ENCODE data around the gene ANKRD52.
"Not testable (repeated sequence)": the region's sequence is repeated elsewhere in the genome, so short reads cannot be mapped to it uniquely, and the experiment has no call there.

The ANKRD52 gene

GRCh38 chr12:56258068-56258819 lies at the start of gene ANKRD52:
TSS of gene ANKRD52 (minus strand) at chr12:56258384. CDS start at chr12:56258269, 115 bp downstream.
- peak; percentile 89 for DNase-seq

DNA sequence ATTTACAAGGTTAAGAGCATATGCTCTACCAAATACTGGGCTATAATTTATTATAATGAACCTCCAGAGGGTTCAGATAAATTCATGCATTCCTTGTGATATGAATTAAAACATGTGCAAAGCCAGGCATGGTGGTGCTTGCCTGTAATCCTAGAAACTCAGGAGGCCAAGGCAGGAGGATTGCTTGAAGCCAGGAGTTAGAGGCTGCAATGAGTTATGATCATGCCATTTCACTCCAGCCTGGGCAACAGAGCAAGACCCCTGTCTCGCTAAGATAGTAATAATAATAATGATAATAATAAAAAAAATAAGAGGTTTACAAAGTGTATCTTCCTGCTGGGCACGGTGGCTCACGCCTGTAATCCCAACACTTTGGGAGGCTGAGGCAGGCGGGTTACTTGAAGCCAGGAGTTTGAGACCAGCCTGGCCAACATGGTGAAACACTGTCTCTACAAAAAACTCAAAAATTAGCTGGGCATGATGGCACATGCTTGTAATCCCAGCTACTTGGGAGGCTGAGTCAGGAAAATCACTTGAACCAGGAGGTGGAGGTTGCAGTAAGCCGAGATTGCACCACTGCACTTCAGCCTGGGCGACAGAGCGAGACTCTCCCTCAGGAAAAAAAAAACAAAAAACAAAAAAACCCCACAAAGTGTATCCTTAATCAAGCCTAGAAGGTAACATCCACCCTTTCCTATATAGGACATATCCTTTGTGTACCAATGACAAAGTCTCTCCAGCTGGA lies 49.2 kb upstream of the ANKRD52 start:
- no peak for DNase-seq

DNA sequence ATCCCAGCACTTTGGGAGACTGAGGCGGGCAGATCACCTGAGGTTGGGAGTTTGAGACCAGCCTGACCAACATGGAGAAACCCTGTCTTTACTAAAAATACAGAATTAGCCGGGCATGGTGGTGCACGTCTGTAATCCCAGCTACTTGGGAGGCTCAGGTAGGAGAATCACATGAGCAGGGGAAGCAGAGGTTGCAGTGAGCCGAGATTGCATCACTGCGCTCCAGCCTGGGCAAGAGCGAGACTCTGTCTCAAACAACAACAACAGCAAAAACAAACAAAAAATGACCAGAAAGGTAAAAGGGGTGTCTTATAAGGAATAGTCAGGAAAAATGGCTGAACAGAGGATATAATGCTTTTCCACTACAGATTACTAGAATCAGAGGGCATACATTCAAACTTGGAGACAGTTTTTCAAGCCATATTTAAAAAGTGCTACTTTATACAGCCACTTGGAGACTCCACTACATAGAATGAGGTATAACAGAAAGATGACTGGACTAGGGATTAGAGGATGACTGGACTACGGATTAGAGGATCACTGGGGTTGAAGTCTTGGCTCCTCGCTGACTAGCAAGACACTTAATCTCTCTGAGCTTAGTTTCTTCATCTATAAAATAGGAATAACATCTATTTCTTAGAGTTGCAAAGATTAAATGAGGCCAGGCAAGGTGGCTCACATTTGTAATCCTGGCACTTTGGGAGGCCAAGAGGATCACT lies 46.8 kb upstream of the ANKRD52 start:
- DNase-seq: no peak

DNA sequence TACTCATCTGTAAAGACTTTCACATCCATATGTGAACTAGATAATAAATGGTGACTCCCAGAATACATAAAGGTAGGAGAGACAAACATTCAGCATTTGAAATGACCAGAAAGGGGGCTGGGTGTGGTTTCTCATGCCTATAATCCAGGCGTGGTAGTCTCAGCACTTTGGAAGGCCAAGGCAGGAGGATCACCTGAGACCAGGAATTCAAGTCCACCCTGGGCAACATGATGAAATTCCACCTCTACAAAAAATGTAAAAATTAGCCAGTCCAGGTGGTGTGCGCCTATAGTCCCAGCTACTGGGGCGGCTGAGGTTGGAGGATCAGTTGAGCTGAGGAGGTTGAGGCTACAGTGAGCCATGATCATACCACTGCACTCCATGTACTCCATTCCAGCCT lies 46.1 kb upstream of the ANKRD52 start:
- no peak for DNase-seq

- no peak for DNase-seq
Observed at GRCh38 chr12:56300644-56301464, 42.7 kb upstream of the ANKRD52 start.

DNA sequence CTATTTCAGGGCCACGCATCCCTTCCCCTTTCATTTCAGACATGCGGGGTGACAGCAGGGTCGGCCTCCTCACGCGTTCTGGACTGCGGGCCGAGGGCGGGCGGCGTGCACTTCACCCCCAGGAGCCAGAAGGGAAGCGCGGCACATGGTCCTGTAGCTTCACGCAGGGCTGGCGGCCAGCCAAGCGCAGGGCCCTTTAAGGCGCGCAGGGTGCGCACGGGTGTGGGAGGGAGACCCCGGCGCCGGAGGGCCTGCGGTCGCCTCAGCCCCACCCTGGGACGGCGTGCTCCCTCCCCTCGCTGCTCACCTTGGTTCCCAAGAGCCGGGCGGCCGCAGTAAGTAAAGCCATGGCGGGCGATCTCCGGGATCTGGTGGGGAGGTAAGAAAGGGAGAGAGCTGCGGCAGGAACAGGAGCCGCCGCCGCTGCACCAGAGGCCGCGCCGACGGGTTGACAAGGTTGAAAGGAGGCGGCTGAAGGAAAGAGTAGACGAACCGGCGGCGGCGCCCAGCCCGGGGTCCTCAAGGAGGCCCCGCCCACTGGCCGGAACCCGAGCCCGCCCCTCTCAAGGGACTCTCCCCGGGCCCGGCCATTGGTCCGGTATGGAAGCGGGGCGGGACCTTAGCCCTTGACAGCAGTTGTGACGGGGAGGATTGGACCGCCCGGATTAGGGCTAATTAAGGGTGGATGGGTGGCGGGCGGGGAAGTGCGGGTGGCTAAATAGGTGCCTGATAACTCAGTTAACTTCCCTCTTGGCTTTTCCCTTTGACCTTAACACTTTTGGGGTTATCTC lies 41.9 kb upstream of the ANKRD52 start, which contains the start of gene CS:
CS (minus strand) TSS at position 478 of the 791 bp plus-strand sequence; CDS start at position 349, 129 bp downstream.
- DNase-seq: peak; percentile 98

- no peak for DNase-seq
Observed at GRCh38 chr12:56299308-56299852, 41.2 kb upstream of the ANKRD52 start.

GRCh38 chr12:56298828-56299227 lies 40.6 kb upstream of the ANKRD52 start:
- DNase-seq: no peak

GRCh38 chr12:56297400-56297799 lies 39.2 kb upstream of the ANKRD52 start:
- DNase-seq: no peak

GRCh38 chr12:56296295-56296694 lies 38.1 kb upstream of the ANKRD52 start:
- no peak for DNase-seq

DNA sequence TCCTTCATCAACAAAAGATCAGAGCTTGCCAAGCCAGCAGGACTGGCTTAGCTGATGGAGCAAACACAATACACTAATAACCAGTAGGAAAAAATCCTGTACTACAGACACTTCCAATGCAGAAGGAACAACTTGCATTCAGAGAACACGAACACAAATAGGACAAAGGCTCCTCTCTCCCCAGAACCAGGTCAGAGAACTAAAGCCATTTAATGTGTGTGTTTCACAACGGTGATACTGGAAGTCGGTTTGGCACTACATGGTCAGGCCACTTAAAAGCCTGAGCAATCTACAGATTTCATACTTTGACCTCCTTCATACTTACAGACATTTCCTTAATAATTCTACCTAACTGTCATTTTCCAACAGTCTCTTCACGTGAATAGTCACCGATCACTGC lies 35.6 kb upstream of the ANKRD52 start:
- no peak for DNase-seq

DNA sequence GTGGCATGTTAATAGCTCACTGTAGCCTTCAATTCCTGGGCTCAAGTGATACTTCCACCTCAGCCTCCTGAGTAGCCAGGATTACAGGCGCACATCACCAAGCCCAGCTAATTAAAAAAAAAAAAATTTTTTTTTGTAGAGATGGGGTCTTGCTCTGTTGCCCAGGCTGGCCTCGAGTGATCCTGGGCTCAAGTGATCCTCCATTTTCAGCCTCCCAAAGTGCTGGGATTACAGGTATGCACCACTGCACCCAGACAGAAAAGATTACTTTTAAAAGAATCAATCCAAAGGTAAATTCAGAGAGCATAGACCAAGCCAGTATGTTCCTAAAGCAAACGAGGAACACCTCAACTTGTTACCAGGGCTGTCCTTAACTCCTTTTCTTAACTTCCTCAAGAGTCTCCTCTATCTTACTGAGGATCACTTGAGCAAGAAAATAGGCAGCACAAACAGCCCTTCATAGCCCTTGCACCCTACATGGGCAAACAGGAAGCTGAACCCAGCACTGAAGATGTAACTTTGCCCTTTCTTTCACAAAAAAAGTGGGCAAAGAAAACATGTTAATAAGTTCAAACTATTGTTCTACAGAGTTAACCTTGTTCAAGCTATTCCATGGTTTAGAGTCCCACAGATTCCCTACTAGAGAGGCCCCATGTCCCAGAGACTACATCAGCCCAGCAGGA lies 30.7 kb upstream of the ANKRD52 start:
- DNase-seq: no peak

- DNase-seq: no peak
Observed at GRCh38 chr12:56286044-56286830, 28.1 kb upstream of the ANKRD52 start.

GRCh38 chr12:56284263-56284662 lies 26.1 kb upstream of the ANKRD52 start:
- DNase-seq: not testable (repeated sequence)

DNA sequence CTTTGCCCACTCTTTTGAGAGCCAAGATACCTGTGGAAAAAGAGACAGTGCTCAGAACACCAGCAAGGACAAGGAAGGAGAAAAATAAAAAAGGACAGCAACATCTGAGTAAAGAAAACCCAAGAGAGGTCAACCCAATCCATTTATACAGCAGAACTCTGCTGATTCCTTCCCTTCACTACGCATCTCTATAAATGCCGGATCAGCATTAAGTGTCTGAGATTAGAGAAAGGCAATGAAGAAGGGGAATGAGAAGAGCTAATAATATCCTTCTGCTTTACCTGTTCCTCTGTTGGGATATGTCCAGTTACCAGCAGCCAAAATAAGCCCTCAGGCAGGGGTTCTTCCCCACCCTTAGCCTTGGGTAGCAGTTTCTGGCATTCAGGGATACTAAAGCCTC lies 24.4 kb upstream of the ANKRD52 start:
- no peak for DNase-seq

- DNase-seq: no peak
Observed at GRCh38 chr12:56282030-56282429, 23.8 kb upstream of the ANKRD52 start.

GRCh38 chr12:56280849-56281248 lies 22.7 kb upstream of the ANKRD52 start:
- no peak for DNase-seq

- DNase-seq: no peak
Observed at GRCh38 chr12:56278905-56279304, 20.7 kb upstream of the ANKRD52 start.

- DNase-seq: no peak
Observed at GRCh38 chr12:56274299-56274698, 16.1 kb upstream of the ANKRD52 start.

- DNase-seq: not testable (repeated sequence)
Observed at GRCh38 chr12:56272468-56272867, 14.3 kb upstream of the ANKRD52 start.

Measured in right forelimb (tissue), 1 donor.